ENCODE measurements around the gene NOP53.

DNA sequence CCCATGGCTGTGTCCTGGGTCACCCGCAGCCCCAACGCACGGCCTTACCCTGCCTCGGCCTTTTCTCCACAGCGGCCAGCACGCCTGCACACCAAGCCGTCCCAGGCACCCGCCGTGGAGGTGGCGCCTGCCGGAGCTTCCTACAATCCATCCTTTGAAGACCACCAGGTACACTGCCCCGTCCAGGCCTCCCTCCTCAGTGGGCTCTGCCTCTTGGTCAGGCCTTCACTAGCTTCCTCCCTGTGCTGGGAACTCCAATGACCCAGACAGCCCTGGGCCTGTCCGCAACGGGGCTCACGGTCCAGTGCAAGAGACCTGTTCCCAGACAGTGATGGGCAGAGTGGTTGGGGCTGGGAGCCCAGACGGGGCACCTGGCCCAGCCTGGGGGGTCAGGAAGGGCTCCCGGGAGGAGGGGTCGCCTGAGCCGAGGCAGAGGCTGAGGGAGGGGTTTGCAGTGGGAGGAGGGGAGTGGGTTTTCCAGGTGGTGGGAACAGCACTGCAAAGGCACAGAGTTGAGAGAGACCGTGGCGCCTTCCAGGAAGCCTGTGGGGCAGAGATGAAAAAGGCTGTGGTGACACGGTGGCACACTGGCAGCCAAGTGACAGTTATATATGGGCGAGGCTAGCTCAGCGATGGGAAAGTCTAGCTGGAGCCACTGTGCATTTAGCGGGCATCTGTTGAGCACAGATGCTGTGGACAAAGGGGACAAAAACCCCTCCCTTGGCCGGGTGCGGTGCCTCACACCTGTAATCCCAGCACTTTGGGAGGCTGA is 7.3 kb downstream of the NOP53 start:
- TF ChIP-seq, protein P1, sequence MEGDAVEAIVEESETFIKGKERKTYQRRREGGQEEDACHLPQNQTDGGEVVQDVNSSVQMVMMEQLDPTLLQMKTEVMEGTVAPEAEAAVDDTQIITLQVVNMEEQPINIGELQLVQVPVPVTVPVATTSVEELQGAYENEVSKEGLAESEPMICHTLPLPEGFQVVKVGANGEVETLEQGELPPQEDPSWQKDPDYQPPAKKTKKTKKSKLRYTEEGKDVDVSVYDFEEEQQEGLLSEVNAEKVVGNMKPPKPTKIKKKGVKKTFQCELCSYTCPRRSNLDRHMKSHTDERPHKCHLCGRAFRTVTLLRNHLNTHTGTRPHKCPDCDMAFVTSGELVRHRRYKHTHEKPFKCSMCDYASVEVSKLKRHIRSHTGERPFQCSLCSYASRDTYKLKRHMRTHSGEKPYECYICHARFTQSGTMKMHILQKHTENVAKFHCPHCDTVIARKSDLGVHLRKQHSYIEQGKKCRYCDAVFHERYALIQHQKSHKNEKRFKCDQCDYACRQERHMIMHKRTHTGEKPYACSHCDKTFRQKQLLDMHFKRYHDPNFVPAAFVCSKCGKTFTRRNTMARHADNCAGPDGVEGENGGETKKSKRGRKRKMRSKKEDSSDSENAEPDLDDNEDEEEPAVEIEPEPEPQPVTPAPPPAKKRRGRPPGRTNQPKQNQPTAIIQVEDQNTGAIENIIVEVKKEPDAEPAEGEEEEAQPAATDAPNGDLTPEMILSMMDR (conservative IDR thresholded peaks at IDR 0.05; ENCODE audit: low read depth in 2 of 2): no peak
- TF ChIP-seq EZH2 (IDR thresholded peaks at IDR 0.05; ENCODE audit: low read depth, unreplicated experiment): no peak
- TF ChIP-seq POLR2AphosphoS5 (IDR thresholded peaks at IDR 0.05; ENCODE audit: low read depth): 0 out of 2 replicates have a peak, but pooled peaks have one; percentile 26
- TF ChIP-seq CREB1 (CRISPR knock-in tag; IDR thresholded peaks at IDR 0.05; ENCODE audit: low read depth): no peak
- TF ChIP-seq EZH2phosphoT487 (IDR thresholded peaks at IDR 0.05; ENCODE audit: unreplicated experiment): no peak
- TF ChIP-seq, protein P2, sequence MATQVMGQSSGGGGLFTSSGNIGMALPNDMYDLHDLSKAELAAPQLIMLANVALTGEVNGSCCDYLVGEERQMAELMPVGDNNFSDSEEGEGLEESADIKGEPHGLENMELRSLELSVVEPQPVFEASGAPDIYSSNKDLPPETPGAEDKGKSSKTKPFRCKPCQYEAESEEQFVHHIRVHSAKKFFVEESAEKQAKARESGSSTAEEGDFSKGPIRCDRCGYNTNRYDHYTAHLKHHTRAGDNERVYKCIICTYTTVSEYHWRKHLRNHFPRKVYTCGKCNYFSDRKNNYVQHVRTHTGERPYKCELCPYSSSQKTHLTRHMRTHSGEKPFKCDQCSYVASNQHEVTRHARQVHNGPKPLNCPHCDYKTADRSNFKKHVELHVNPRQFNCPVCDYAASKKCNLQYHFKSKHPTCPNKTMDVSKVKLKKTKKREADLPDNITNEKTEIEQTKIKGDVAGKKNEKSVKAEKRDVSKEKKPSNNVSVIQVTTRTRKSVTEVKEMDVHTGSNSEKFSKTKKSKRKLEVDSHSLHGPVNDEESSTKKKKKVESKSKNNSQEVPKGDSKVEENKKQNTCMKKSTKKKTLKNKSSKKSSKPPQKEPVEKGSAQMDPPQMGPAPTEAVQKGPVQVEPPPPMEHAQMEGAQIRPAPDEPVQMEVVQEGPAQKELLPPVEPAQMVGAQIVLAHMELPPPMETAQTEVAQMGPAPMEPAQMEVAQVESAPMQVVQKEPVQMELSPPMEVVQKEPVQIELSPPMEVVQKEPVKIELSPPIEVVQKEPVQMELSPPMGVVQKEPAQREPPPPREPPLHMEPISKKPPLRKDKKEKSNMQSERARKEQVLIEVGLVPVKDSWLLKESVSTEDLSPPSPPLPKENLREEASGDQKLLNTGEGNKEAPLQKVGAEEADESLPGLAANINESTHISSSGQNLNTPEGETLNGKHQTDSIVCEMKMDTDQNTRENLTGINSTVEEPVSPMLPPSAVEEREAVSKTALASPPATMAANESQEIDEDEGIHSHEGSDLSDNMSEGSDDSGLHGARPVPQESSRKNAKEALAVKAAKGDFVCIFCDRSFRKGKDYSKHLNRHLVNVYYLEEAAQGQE (IDR thresholded peaks at IDR 0.05; ENCODE audit: unreplicated experiment): no peak
- TF ChIP-seq, protein P3, sequence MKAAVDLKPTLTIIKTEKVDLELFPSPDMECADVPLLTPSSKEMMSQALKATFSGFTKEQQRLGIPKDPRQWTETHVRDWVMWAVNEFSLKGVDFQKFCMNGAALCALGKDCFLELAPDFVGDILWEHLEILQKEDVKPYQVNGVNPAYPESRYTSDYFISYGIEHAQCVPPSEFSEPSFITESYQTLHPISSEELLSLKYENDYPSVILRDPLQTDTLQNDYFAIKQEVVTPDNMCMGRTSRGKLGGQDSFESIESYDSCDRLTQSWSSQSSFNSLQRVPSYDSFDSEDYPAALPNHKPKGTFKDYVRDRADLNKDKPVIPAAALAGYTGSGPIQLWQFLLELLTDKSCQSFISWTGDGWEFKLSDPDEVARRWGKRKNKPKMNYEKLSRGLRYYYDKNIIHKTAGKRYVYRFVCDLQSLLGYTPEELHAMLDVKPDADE (IDR thresholded peaks at IDR 0.05): no peak
